LoVo (cell line): ENCODE measurements around the gene MPP2.
"Not testable (repeated sequence)": the region's sequence is repeated elsewhere in the genome, so short reads cannot be mapped to it uniquely, and the experiment has no call there.

Experiments used
- DNase-seq: peaks from one replicate; pipeline ENCODE4 v3.0.0-alpha.2; 2016; ENCODE audit warnings: low spot score

MPP2 gene

DNA sequence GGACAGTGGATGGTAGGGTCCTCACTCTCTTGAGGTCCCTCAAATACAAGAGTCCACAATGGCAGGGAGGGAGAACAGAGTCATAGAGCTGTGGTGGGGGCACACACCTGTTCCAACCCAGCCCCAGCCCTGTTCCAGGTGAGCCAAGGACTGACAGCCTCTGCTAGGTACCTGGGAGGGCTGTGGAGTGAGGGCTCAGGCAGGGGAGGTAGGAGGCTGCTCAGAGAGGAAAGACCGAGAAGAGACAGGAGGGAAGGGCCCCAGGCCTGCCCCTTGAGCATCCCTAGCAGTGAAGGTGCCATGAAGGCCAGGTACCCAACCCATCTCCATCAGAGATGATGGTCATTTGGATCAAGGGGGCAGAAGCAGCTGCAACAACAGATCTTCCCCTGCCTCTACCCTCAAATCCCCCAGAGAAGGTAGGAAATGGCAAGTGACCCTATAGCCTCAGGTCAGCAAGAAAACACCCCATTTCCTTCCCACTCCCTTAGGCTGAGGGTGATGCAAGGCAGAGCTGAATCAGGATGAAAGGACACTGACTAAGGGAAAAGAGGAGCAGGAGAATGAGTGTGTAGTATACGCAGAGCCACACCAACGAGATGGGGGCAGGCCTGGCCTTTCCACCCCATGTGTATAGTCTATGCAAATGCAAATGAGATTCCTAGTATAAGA lies 31.7 kb downstream of the MPP2 start:
- no peak for DNase-seq

DNA sequence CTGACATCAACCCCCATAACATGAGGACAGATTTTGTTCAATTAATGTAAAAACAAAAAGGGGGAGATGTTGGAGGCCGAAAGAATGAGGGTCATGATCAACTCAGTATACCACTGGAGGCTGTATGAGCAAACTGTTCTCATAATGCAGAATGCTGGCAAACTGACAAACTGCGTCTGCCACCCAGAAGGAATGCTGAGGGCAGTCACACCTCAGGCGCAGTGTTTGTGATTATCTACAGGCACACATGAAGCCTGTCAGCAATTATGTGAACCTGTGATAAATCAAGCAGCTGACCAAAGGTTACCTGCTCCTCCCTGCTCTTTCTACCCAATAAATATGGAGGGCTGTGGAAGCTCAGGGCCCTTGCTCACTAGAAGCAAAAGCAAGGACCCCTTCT lies 33.0 kb downstream of the MPP2 start:
- peak; percentile 7 for DNase-seq

GRCh38 chr17:43873815-43874214 lies 33.5 kb downstream of the MPP2 start:
- no peak for DNase-seq

DNA sequence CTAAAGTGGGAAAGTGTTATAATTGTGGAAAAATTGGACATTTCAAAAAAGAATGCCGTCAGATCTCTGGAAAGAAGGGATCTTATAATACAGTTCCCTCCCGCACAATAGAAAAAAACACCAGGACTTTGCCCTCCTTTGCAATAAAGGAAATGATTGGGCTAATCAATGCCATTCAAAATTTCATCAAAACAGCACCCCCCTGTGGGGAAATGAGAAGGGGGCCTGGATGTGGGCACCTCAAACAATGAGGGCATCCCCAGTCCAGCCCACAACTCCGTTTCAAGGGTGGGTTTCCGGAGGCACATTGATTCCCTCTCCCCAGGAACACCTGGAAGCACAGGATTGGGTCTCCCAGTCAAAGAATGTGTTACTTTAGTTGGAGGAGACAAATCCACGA lies 34.2 kb downstream of the MPP2 start:
- DNase-seq = no peak

DNA sequence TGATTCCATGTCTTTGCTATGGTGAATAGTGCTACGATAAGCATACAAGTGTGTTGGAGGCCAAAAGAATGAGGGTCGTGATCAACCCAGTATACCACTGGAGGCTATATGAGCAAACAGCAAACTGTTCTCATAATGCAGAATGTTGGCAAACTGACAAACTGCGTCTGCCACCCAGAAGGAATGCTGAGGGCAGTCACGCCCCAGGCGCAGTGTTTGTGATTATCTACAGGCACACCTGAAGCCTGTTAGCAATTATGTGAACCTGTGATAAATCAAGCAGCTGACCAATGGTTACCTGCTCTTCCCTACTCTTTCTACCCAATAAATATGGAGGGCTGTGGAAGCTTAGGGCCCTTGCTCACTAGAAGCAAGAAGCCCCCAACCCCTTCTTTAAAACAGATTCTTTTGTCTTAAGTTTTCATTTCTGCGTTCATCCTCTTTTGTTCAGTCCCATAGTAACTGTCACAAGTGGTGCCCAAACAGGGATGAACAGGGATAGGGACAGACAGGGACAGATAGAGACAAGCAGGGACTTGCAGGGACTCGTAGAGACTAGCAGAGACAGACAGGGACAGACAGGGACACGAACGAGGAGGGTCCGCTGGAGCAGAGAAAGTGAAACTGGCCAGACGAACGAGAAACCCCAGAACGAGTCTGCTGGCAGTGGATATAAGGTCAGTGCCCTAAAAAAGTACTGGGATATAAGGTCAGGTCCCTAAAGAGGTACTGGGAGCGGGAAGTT lies 35.2 kb downstream of the MPP2 start:
- peak; percentile 55 for DNase-seq

DNA sequence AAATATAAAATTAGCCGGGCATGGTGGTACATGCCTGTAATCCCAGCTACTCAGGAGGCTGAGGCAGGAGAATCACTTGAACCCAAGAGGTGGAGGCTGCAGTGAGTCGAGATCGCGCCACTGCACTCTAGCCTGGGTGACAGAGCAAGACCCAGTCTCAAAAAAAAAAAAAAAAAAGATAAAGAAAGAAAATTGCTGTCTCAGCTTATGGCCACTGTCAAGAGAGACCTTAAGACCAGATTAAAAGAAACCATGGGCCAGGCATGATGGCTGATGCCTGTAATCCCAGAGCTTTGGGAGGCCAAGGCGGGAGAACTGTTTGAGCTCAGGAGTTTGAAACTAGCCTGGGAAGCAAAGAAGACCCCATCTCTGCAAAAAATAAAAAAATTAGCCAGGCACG lies 38.3 kb downstream of the MPP2 start:
- not testable (repeated sequence) for DNase-seq

DNA sequence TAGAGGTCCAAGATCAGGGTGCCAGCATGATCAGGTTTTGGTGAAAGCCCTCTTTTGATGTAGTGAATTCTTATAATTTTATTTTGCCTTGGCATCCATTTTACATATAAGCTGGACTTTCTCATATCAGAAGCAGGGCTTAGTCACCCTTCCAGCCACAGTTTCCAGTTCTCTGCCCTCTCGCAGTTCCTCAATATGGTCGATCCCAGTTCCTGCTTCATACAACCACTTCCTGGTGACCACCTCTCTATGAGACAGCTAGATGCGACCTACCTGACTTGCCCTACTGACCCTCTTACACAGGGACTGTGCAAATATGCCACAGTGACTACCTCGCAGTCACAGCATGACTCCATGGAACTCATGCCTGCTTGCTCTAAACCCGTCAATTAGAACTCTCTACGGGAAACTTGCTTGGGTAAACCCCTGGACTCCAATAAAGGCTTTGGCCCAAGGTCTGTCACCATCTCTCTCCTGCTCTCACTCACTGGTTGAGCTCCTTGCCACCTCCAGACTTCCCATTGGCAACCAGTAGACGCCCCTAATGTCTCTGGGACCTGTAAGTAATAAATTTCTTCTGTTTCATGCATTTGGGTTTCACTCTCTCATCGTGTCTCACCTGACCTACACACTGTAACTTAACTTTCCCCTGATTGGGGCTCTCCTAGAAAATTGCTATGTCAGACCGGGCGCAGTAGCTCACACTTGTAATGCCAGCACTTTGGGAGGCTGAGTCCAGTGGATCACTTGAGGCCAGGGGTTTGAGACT lies 38.9 kb downstream of the MPP2 start:
- DNase-seq = no peak

DNA sequence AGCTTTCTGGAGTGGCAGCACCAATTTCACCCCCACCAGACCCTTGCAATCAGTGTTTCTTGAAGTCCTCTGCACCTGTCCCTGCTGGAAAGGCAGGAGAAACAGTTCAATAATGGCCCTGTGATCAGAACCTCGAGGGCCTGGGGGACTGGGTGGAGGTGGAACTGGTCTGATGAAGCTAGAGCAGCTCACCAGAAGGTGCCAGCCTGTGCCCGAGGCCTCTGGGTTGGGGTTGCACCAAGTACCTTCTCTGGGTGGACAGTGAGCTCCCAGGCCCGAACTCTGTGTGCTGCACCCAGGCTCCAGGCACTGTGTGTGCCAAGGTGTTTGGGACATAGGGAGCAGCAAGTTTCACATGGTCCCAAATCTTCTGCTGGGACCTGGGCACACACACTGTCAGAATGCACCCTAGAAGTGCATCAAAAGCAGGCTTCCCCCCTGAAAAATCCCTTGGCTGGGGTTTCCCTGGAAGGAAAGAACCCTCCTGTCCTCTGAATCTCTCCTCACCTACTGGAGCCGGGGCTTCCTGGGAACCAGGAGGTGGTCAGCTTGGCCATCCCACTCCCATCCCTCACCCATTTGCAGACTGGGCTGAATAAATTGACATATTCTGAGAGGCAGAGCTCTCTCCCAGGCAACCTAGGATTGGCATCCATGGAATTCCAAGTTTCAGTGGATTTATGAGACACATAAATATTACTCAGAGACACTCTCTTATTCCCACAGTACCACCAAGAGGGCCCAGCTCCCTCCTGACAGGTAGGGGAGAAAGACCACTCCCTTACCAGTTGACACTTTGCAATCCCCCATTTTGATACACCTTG lies 43.0 kb downstream of the MPP2 start:
- DNase-seq = no peak

- DNase-seq = no peak
Observed at GRCh38 chr17:43861960-43862359, 45.4 kb downstream of the MPP2 start.

- DNase-seq = no peak
Observed at GRCh38 chr17:43860927-43861622, 46.3 kb downstream of the MPP2 start.

DNA sequence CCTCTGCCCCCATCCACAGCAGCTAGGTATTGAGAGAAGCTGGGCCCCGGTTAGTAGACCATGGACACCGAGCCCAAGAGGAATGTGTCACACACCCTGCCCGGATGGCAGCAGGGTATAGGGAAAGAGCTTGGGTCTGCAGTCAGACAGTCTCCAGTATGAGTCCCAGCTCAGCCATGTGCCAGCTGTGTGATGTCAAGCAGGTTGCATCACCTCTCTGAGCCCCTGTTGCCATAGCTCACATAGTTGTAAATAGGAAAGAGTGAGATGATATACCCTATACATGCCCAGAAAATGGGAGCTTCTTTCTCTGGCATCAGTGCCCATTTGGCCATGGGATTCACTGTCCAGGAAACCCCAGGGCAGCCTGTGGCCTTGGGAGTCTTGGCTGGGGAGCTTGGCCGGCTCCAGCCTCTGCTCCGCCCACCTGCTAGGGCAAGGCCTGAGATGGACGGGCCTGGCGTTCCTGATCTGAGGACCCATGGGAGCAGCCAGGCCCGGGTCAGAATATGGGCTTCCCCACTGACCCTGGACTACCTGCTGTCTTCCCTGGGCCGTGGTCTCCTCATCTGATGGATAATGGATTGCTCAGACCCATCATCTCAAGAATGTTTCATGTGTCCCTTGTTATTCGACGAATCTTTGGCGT lies 47.1 kb downstream of the MPP2 start:
- DNase-seq = no peak

GRCh38 chr17:43857957-43858600 lies 49.3 kb downstream of the MPP2 start:
- no peak for DNase-seq

GRCh38 chr17:43857141-43857540 lies 50.2 kb downstream of the MPP2 start:
- no peak for DNase-seq

GRCh38 chr17:43856141-43856540 lies 51.2 kb downstream of the MPP2 start:
- no peak for DNase-seq

GRCh38 chr17:43855061-43855460 lies 52.3 kb downstream of the MPP2 start:
- DNase-seq = no peak

DNA sequence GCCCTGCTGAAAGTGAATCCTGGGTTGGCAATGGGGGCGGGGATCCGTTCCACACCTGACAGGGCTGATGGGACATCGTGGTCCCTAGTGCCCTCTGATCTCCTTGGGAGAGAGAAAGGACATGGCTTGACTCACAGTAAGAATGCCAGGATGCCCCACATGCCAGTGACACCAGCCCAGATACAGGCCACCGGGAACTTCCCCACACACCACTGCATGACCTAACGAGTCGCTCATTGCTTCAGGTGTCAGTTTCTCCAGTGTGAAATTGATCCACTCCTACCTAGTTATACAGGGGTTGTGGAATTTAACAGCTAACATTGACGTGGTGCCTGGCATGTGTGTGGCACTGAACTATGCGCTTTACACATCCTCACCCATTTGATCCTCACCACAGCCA lies 52.8 kb downstream of the MPP2 start:
- no peak for DNase-seq

DNA sequence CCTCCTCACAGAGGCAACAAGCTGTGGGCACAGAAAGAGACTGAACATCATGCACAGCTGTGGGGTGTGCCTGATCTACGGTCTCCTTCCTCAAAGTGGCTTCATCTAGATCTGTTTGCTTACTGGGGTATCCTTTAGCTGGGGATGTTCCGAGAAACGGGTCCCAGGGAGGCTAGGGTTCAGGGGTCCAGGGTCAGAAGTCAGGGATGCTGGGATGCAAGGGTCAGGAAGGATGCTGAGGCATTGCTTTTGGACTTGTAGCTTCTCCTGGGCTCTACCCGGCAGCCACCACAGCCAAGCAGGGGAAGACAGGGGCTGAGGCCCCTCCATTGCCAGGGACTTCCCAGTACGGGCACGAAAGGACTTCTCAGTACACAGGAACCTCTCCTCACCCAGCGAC lies 53.8 kb downstream of the MPP2 start:
- no peak for DNase-seq

GRCh38 chr17:43852571-43852970 lies 54.8 kb downstream of the MPP2 start:
- DNase-seq = no peak

GRCh38 chr17:43849116-43849515 lies 58.2 kb downstream of the MPP2 start:
- DNase-seq = no peak

- DNase-seq = no peak
Observed at GRCh38 chr17:43848601-43849000, 58.7 kb downstream of the MPP2 start.

- DNase-seq = no peak
Observed at GRCh38 chr17:43846963-43847371, 60.4 kb downstream of the MPP2 start, which contains the start of gene CD300LG. TSS of gene CD300LG (plus strand) at chr17:43847176. CDS start at chr17:43847217, 41 bp downstream.
